Suppressor macrophage treated with lipopolysaccharide for 4 hours (primary cell): Measurements from ENCODE around the gene MYO3B.

Source experiments
- DNase-seq: peaks from one replicate; pipeline ENCODE4 v3.0.0-alpha.2; 2020

Gene MYO3B

GRCh38 chr2:170485254-170486026, 307.5 kb downstream of the MYO3B start:
- no peak for DNase-seq

- DNase-seq = no peak
Measured at GRCh38 chr2:170486730-170487129, 308.8 kb downstream of the MYO3B start.

GRCh38 chr2:170488807-170489206, 310.9 kb downstream of the MYO3B start:
- no peak for DNase-seq

GRCh38 chr2:170492010-170492409, 314.1 kb downstream of the MYO3B start:
- DNase-seq = no peak

GRCh38 chr2:170493426-170494097, 315.6 kb downstream of the MYO3B start:
- no peak for DNase-seq

GRCh38 chr2:170495896-170496295, 317.9 kb downstream of the MYO3B start:
- no peak for DNase-seq

- no peak for DNase-seq
Measured at GRCh38 chr2:170498619-170499018, 320.7 kb downstream of the MYO3B start.

- DNase-seq = no peak
Measured at GRCh38 chr2:170500104-170500503, 322.2 kb downstream of the MYO3B start.

GRCh38 chr2:170500770-170501169, 322.8 kb downstream of the MYO3B start:
- DNase-seq = no peak

GRCh38 chr2:170501421-170502043, 323.6 kb downstream of the MYO3B start:
- DNase-seq = no peak

GRCh38 chr2:170502361-170503130, 324.6 kb downstream of the MYO3B start:
- DNase-seq = no peak

- DNase-seq = no peak
Measured at GRCh38 chr2:170503563-170503962, 325.6 kb downstream of the MYO3B start.

GRCh38 chr2:170503971-170504809, 326.2 kb downstream of the MYO3B start:
- no peak for DNase-seq

- no peak for DNase-seq
Measured at GRCh38 chr2:170504810-170505145, 326.8 kb downstream of the MYO3B start.

GRCh38 chr2:170505631-170506275, 327.8 kb downstream of the MYO3B start:
- no peak for DNase-seq

- DNase-seq = no peak
Measured at GRCh38 chr2:170509452-170510193, 331.7 kb downstream of the MYO3B start.

GRCh38 chr2:170512266-170512665, 334.3 kb downstream of the MYO3B start:
- no peak for DNase-seq

- DNase-seq = no peak
Measured at GRCh38 chr2:170514140-170514539, 336.2 kb downstream of the MYO3B start.

- DNase-seq = no peak
Measured at GRCh38 chr2:170517538-170517937, 339.6 kb downstream of the MYO3B start.

- no peak for DNase-seq
Measured at GRCh38 chr2:170518911-170519310, 341.0 kb downstream of the MYO3B start.

GRCh38 chr2:170521299-170521698, 343.4 kb downstream of the MYO3B start:
- no peak for DNase-seq
